ENCODE measurements around the gene MYO1D.
"Not testable (repeated sequence)": the region's sequence is repeated elsewhere in the genome, so short reads cannot be mapped to it uniquely, and the experiment has no call there.

Gene MYO1D

DNA sequence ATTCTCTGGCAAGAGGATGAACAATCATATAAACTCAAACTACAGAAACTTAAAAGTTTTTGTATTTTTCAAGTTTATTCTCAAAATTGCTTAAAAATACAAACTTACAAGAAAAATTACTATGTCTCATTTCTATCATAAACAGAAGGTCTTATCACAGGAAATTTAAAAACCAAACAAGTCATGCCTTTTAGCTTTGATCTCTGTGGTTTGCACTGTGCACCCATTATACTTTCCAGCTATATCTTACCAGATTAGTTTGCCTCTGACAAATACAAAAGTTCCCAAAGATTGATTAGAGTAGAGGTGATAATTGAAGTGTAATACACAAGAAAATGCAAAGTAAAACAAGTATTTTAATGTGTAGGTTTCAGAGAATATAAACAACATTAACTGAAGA lies 117.4 kb downstream of the MYO1D start:
- peaks cover 3 to 9% of the 10 kb centered on the region in 2 donors for H3K4me1 Mint-ChIP-seq (ENCODE audit: low read depth in 2 of 2)
- H3K4me3 Mint-ChIP-seq = no peak overlapping the region
- H3K27me3 Mint-ChIP-seq = no peaks in the 10 kb centered on the region
- H3K27ac Mint-ChIP-seq = peak overlapping the region; percentile 11 to 47
- DNase-seq (no peak), ATAC-seq (replicated peaks) (peak; percentile 27)
- H3K36me3 Mint-ChIP-seq (ENCODE audit: insufficient read depth) = no peaks in the 10 kb centered on the region
- H3K9me3 Mint-ChIP-seq = no peaks in the 10 kb centered on the region

DNA sequence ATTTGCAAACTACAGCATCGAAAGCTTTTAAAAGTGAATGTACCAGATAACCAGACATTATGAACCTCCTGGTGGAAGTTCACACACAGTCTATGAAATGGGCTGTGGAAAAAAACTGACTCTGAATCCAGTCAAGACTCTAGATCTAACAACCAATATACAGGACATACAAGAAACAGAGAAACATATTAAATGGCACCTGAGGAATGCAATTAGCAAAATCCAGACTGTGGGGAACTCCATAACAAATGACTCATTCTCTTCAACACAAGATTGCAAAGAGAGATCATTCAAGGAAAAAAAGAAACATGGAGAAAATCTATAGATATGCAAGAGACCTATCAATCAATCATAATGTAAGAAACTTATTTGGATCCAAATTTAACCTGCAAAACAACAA lies 119.0 kb downstream of the MYO1D start:
- no peak for DNase-seq
- ATAC-seq (replicated peaks) = no peak
- no peak overlapping the region for H3K27ac Mint-ChIP-seq

GRCh38 chr17:32756696-32757095 lies 120.2 kb downstream of the MYO1D start:
- DNase-seq = no peak
- Mint-ChIP-seq H3K4me3 (no peak overlapping the region), H3K27ac (no peak overlapping the region), H3K27me3 (no peaks in the 10 kb centered on the region), H3K4me1 (ENCODE audit: low read depth in 2 of 2) (peaks cover 3 to 9% of the 10 kb centered on the region in 2 donors), H3K36me3 (ENCODE audit: insufficient read depth) (no peaks in the 10 kb centered on the region), H3K9me3 (no peaks in the 10 kb centered on the region)
- ATAC-seq (replicated peaks) = no peak

More for the DNA sequence above, 119.0 kb downstream of the MYO1D start:
- Mint-ChIP-seq H3K9me3 (no peaks in the 10 kb centered on the region), H3K36me3 (ENCODE audit: insufficient read depth) (no peaks in the 10 kb centered on the region), H3K4me1 (ENCODE audit: low read depth in 2 of 2) (peaks cover 3 to 9% of the 10 kb centered on the region in 2 donors), H3K27me3 (no peaks in the 10 kb centered on the region), H3K4me3 (no peak overlapping the region)

GRCh38 chr17:32755045-32755805 lies 121.7 kb downstream of the MYO1D start:
- Mint-ChIP-seq H3K36me3 (ENCODE audit: insufficient read depth) (no peaks in the 10 kb centered on the region), H3K4me1 (ENCODE audit: low read depth in 2 of 2) (peaks cover 3 to 9% of the 10 kb centered on the region in 2 donors), H3K27ac (no peak overlapping the region), H3K4me3 (no peak overlapping the region), H3K9me3 (no peaks in the 10 kb centered on the region), H3K27me3 (no peaks in the 10 kb centered on the region)
- peak; percentile 67 for ATAC-seq (replicated peaks)
- peak in 1 of 3 experiments; percentile 5 for DNase-seq

DNA sequence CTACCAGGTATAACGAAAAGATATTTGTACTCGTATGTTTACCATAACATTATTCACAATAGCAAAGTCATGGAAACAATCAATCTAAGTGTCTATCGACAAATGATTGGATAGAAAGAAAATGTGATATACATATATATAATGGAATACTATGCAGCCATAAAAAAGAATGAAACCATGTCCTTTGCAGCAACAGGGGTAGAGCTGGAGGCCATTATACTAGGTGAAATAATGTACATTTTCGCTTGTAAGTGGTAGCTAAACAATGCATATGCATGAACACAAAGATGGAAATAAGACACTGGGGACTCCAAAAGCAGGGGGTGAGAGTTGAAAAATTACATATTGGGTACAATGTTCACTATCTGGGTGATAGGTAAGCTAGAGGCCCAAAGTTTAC lies 124.0 kb downstream of the MYO1D start:
- H3K4me1 Mint-ChIP-seq (ENCODE audit: low read depth in 2 of 2) = no peaks in the 10 kb centered on the region
- no peaks in the 10 kb centered on the region for H3K36me3 Mint-ChIP-seq (ENCODE audit: insufficient read depth)
- H3K4me3 Mint-ChIP-seq = no peak overlapping the region
- ATAC-seq (replicated peaks) = no peak
- DNase-seq = no peak
- H3K27ac Mint-ChIP-seq = no peak overlapping the region
- H3K9me3 Mint-ChIP-seq = no peaks in the 10 kb centered on the region
- no peaks in the 10 kb centered on the region for H3K27me3 Mint-ChIP-seq

DNA sequence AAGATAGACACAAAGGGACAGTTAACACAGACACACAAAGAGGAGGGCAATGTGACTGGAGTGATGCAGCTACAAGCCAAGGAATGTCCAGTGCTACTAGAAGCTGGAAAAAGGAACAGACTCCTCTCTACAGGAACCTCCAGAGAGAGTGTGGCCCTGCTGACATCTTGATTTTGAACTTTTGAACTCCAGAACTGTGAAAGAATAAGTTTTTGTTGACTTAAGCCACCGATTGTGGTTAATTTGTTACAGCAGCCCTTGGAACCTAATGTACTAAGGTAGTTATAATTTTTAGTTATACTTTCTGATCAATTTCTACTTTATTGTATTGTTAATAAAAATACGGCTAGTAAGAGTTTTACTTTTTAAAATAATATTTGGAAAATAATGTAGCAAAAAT lies 129.1 kb downstream of the MYO1D start:
- DNase-seq = no peak
- no peak overlapping the region for H3K27ac Mint-ChIP-seq
- H3K36me3 Mint-ChIP-seq (ENCODE audit: insufficient read depth) = no peaks in the 10 kb centered on the region
- no peaks in the 10 kb centered on the region for H3K27me3 Mint-ChIP-seq
- no peaks in the 10 kb centered on the region for H3K9me3 Mint-ChIP-seq
- H3K4me1 Mint-ChIP-seq (ENCODE audit: low read depth in 2 of 2) = no peaks in the 10 kb centered on the region
- ATAC-seq (replicated peaks) = no peak
- no peak overlapping the region for H3K4me3 Mint-ChIP-seq

DNA sequence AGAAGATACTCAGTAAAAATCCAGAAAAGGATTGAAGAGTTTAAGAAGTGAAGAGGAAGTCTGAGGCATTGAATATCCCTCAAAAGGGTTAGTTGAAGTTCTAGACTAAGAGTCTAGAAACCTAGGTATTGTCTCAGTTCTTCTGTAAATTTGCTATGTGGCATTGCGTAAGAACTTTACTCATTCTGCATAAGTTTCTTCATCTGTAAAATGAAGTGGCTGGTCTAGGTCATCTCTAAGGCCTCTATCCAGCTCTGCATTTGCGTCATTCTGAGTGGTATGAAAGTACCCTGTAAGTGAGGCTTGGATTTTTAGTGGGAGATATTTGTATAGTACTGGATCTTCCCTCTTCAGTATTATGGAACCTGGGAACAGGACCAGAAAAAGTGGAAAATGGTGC lies 130.2 kb downstream of the MYO1D start:
- Mint-ChIP-seq H3K4me1 (ENCODE audit: low read depth in 2 of 2) (no peaks in the 10 kb centered on the region), H3K9me3 (no peaks in the 10 kb centered on the region), H3K27ac (no peak overlapping the region), H3K4me3 (no peak overlapping the region), H3K27me3 (no peaks in the 10 kb centered on the region), H3K36me3 (ENCODE audit: insufficient read depth) (no peaks in the 10 kb centered on the region)
- DNase-seq = no peak
- no peak for ATAC-seq (replicated peaks)

- no peaks in the 10 kb centered on the region for H3K4me1 Mint-ChIP-seq (ENCODE audit: low read depth in 2 of 2)
These were observed 130.6 kb downstream of the MYO1D start for GRCh38 chr17:32746280-32746679.

DNA sequence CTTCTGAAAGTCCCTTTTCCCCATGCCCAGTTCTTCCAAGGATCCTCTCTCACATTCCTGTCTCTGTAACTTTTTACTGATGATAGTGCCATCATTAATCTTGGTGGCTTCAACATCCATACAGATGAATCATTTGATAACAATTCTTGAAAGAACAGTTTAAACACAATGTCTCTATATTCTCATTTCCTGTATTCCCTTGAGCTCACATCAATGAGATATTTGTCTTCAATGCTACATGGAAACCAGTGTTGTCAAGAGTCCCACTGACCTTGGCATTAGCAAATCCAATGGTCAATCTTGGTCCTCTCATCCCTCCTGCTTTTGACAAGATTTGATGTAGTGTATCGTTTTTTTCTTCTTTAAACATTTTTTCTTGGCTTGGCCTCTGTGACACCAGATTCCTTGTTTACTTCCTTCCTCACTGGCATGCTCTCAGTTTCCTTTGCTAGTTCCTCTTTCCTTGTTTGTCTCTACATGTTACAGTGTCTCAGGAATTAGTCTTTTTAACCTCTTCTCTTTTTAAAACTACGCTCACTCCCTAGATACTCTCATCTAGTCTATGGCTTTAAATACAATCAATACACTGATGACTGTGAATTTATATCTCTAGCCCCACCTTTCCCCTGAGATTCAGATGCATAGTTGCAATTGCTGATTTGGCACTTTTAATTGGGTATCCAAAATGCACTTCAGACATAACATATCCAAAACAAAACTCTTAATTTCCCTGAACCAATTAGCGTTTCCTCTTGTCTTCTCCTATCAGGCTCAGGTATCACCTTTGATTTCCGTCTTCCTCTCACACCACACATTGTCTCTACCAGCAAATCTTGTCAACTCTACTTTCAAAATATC lies 134.0 kb downstream of the MYO1D start:
- H3K4me3 Mint-ChIP-seq = no peak overlapping the region
- no peak overlapping the region for H3K27ac Mint-ChIP-seq
- no peaks in the 10 kb centered on the region for H3K9me3 Mint-ChIP-seq
- no peak for DNase-seq
- ATAC-seq (replicated peaks) = no peak
- H3K27me3 Mint-ChIP-seq = no peaks in the 10 kb centered on the region
- H3K36me3 Mint-ChIP-seq (ENCODE audit: insufficient read depth) = no peaks in the 10 kb centered on the region
- no peaks in the 10 kb centered on the region for H3K4me1 Mint-ChIP-seq (ENCODE audit: low read depth in 2 of 2)

More at GRCh38 chr17:32746280-32746679, 130.6 kb downstream of the MYO1D start:
- Mint-ChIP-seq H3K36me3 (ENCODE audit: insufficient read depth) (no peaks in the 10 kb centered on the region), H3K4me3 (no peak overlapping the region), H3K27ac (no peak overlapping the region), H3K27me3 (no peaks in the 10 kb centered on the region), H3K9me3 (no peaks in the 10 kb centered on the region)
- ATAC-seq (replicated peaks) = no peak
- no peak for DNase-seq

DNA sequence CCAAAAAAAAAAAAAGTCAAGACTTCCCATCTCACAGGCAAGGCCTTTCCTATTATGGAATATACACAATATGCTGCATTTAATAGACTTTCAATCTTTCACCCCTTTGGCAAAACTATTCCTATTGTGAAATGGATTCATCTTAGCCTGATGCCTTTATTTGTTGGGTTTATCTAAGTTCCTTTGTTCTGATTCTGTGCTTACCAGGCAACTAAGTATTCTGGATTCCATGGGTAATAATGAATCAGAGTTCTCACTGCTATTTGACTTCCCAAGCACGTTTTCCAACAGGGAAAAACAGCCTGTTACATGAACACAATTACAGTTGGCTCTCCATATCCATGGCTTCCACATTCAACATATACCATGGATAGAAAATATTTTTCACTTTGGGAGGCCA lies 135.5 kb downstream of the MYO1D start:
- H3K4me3 Mint-ChIP-seq = no peak overlapping the region

DNA sequence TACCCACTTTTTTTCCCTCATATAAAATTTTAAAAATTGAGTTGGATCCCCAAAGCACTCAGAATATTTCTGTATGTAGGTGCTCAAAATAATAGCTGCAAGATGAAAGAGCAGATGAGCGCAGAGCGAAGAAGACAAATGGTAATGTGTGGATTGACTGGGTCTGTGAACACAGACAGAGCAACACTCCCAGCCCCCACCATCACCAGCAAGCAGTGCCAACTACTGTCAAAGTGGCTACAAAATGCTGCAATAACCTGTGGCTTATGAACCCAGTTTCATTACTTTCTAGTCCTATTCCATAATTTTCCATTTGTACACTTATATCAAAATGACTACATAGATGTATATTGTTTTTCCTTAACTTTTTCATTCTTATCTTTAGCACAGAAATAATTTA lies 137.2 kb downstream of the MYO1D start:
- H3K27me3 Mint-ChIP-seq = no peaks in the 10 kb centered on the region
- no peak overlapping the region for H3K27ac Mint-ChIP-seq
- DNase-seq (no peak), ATAC-seq (replicated peaks) (no peak)
- no peaks in the 10 kb centered on the region for H3K9me3 Mint-ChIP-seq
- no peaks in the 10 kb centered on the region for H3K4me1 Mint-ChIP-seq (ENCODE audit: low read depth in 2 of 2)
- no peak overlapping the region for H3K4me3 Mint-ChIP-seq
- H3K36me3 Mint-ChIP-seq (ENCODE audit: insufficient read depth) = peaks cover under 1% of the 10 kb centered on the region

More for the DNA sequence above, 135.5 kb downstream of the MYO1D start:
- Mint-ChIP-seq H3K36me3 (ENCODE audit: insufficient read depth) (no peaks in the 10 kb centered on the region), H3K27ac (no peak overlapping the region), H3K27me3 (no peaks in the 10 kb centered on the region), H3K4me1 (ENCODE audit: low read depth in 2 of 2) (no peaks in the 10 kb centered on the region), H3K9me3 (no peaks in the 10 kb centered on the region)
- ATAC-seq (replicated peaks) (no peak), DNase-seq (no peak)

DNA sequence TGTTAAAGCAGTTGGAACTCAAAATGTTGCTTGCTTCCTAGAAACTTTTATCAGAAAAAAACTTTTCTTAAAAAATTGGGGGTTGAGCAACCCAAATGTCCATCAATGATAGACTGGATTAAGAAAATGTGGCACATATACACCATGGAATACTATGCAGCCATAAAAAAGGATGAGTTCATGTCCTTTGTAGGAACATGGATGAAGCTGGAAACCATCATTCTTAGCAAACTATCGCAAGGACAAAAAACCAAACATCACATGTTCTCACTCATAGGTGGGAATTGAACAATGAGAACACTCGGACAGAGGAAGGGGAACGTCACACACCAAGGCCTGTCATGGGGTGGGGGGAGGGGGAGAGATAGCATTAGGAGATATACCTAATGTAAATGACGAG lies 137.8 kb downstream of the MYO1D start:
- not testable (repeated sequence) for H3K4me3 Mint-ChIP-seq; H3K27ac Mint-ChIP-seq; H3K27me3 Mint-ChIP-seq; DNase-seq; H3K4me1 Mint-ChIP-seq (ENCODE audit: low read depth in 2 of 2); H3K9me3 Mint-ChIP-seq; ATAC-seq (replicated peaks); H3K36me3 Mint-ChIP-seq (ENCODE audit: insufficient read depth)

DNA sequence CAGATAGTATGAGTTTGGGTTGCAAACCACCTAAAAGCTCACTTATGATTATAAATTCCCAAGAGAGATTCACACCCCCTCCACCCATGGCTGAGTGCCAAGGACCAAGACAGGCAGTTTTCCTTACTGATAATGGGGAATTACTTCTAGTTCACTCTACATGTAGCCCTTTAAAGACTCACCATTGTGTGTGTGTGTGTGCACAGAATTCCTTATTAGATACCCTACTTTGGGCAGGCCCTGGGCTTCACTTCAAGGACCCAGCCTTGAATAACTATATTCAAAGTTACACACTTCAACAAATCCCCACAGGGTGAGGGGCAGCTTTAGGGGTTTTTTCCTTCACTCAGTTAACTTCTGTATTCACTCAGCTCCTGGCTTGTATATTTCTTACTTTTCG lies 143.5 kb downstream of the MYO1D start:
- Mint-ChIP-seq H3K4me3 (no peak overlapping the region), H3K9me3 (no peaks in the 10 kb centered on the region), H3K27me3 (no peaks in the 10 kb centered on the region), H3K36me3 (ENCODE audit: insufficient read depth) (peaks cover 9% of the 10 kb centered on the region), H3K27ac (no peak overlapping the region), H3K4me1 (ENCODE audit: low read depth in 2 of 2) (no peaks in the 10 kb centered on the region)
- no peak for ATAC-seq (replicated peaks)
- no peak for DNase-seq

- Mint-ChIP-seq H3K4me1 (ENCODE audit: low read depth in 2 of 2) (no peaks in the 10 kb centered on the region), H3K4me3 (no peak overlapping the region), H3K9me3 (no peaks in the 10 kb centered on the region)
These were observed 144.0 kb downstream of the MYO1D start for GRCh38 chr17:32732900-32733299.

More at GRCh38 chr17:32732900-32733299, 144.0 kb downstream of the MYO1D start:
- ATAC-seq (replicated peaks) (no peak), DNase-seq (no peak)
- no peak overlapping the region for H3K27ac Mint-ChIP-seq
- H3K27me3 Mint-ChIP-seq = no peaks in the 10 kb centered on the region
- peaks cover 9% of the 10 kb centered on the region for H3K36me3 Mint-ChIP-seq (ENCODE audit: insufficient read depth)

Measured in effector memory CD8-positive, alpha-beta T cell (primary cell).